GM21717 (cell line): ENCODE results near the gene ARL17A.
"Not testable (repeated sequence)": the region's sequence is repeated elsewhere in the genome, so short reads cannot be mapped to it uniquely, and the experiment has no call there.

ENCODE experiments used
- ATAC-seq: cut with Tn5 transposase; IDR thresholded peaks from one replicate; pipeline ENCODE4 v1.9.1; 2021; ENCODE audit warnings: mild to moderate bottlenecking, moderate library complexity; ENCODE audit not compliant: unreplicated experiment

ARL17A gene

DNA sequence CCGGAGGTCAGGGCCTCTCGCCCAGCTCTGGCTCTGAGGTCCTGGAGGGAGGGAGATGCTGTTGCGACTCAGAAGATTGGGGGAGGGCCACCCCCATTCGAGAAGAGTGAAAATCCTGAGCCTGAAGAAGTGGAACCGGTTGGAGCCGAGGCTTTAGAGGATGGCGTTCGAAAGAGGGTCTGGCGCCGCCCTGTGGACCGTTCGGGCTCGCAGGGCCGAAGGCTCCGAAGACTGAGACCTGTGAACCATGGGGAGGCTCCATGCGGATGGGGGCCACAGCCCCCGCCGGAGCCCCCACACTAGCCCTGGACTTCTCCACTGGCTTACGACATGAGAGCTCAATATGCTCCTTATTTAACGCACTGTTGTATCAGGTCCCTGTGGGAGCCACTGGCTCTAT is 20.3 kb downstream of the ARL17A start:
- not testable (repeated sequence) for ATAC-seq

DNA sequence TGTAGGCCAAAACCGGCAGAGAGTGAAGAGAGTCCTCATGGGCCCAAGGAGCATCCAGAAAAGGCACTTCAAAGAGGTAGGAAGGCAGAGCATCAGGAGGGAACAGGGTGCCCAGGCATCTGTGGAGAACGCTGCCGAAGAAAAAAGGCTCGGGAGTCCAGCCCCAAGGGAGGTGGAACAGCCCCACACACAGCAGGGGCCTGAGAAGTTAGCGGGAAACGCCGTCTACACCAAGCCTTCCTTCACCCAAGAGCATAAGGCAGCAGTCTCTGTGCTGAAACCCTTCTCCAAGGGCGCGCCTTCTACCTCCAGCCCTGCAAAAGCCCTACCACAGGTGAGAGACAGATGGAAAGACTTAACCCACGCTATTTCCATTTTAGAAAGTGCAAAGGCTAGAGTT is 30.9 kb downstream of the ARL17A start:
- not testable (repeated sequence) for ATAC-seq

GRCh38 chr17:46534716-46535115 is 44.8 kb downstream of the ARL17A start:
- not testable (repeated sequence) for ATAC-seq

DNA sequence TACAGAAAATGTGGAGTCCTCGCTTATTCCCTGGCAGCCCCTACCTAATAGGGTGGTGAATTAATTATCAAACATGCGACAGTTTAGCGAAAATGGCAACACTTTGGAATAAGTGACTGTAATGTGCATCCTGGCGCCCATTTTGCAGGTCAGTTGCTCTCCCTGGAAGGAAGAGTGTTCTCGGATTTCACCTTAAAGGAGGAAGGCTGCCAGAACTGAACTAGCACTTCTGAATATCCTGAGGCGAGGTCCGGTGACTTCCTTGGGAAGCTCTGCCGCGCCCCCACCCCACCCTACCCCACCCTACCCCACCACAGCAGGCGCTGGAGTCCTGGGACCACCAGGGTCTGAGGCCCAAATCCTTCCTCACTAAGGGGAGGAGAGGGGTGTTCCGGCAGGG is 67.3 kb downstream of the ARL17A start, which contains the start of gene LRRC37A2:
LRRC37A2 (plus strand) TSS at position 301 of the 400 bp plus-strand sequence. CDS start 245 bp downstream, outside the sequence.
- ATAC-seq, result not testable (repeated sequence)

DNA sequence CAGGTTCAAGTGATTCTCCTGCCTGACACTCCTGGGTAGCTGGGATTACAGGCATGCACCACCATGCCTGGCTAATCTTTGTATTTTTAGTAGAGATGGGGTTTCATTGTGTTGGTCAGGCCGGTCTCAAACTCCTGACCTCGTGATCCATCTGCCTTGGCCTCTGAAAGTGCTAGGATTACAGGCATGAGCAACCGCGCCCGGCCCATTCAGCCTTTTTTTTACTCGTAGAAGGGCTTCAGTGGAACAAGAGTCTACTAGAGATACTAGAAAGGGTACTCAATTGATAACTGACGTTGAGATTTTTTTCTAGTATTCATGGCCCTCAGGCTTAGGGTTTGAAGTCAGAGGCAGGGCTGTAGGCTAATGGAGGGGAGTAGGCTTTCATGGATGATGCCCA is 73.6 kb downstream of the ARL17A start:
- not testable (repeated sequence) for ATAC-seq

DNA sequence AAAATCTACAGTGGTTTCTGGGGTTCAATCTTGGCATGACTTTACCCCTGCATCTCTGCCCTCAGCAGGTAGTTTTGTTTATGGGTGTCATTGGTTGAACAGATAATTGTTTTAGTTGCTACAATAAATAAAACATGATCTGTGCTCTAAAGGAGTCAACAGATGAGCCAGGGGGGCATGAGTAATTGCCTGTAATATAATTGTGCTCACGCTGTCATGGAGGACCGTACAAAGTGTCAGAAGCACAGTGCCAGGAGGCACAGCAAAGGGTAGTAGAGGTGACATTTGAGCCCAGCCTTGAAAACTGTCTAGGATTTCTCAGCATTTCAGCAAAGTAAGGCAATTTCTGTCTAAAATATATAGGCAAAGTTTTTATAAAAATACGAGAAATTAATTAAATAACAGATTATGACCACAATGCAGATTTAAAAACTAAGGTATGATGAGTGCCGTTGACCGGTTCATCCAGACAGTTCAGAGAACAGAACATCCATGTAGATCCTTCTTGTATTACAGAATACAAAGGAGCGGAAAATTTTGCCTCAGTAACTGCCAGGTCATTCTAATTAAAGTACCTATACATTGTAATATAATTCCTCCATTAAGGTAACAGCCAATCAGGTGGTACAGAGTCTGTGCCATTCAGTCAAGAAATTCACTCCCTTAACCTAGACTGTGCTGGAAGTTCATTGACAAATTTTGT is 79.9 kb downstream of the ARL17A start:
- ATAC-seq, result not testable (repeated sequence)

GRCh38 chr17:46492021-46492420 is 87.5 kb downstream of the ARL17A start:
- ATAC-seq, result not testable (repeated sequence)

DNA sequence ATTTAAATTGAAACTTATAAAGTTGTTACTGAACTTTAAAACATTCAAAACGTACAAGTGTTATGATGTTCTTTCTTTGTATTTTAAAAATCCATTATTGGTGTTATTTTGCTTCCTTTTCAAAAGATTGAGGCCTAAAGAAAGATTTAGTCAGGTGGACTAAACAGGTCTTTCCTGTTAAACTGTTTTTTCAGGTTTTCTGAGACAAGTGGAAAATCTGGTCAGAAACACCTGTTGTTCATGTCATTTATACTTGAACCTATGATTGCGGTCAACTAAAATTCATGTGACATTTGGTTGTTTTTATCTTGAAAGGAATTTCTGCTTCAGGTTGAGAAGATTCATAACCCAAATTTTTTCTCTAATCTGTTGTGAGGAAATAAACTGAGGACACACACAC is 98.2 kb downstream of the ARL17A start:
- not testable (repeated sequence) for ATAC-seq

GRCh38 chr17:46478823-46479222 is 100.7 kb downstream of the ARL17A start:
- not testable (repeated sequence) for ATAC-seq

DNA sequence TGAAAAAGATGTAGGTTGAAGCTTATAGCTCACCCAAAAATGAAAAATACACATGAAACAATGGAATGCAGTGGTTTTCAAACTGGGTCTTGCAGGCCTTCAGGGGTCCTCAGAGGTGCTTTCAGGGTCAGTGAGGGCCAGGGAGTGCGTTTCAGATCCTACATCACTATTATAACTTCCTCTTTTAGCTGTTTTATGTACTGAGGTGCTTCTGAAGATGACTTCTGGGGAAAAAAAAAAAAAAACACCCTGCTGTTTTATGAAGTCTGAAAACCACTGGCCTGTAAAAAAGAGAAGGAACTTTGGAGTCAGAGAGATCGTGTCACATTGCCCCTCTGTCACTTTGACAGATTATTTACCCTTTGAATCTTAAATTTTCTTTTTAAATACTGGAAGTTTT is 103.9 kb downstream of the ARL17A start:
- ATAC-seq, result not testable (repeated sequence)

DNA sequence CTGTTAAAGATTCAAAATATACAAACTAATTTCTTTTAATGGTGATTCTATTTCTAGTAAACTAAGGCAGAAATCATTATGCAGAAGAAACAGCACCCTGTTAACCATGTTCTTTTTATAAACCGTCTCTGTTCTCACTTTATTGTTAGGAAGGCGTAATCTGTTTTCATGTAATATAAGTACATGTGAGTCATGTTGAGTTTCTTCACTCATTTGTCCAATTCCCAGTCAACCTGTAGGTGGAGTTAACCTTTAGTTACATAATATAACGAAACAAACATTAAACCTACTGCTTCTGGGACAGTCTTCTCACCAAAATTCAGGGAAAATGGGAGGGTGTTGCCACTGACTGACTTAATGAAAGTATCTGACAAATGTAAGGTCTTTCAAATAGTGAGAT is 105.0 kb downstream of the ARL17A start:
- not testable (repeated sequence) for ATAC-seq

GRCh38 chr17:46467618-46468017 is 111.9 kb downstream of the ARL17A start:
- ATAC-seq, result not testable (repeated sequence)
